HG02610 (cell line): ENCODE results near the gene TNRC6B.
"Not testable (repeated sequence)": the region's sequence is repeated elsewhere in the genome, so short reads cannot be mapped to it uniquely, and the experiment has no call there.

ENCODE experiments used
- ATAC-seq: cut with Tn5 transposase; IDR thresholded peaks from one replicate; pipeline ENCODE4 v1.9.1; 2021; ENCODE audit warnings: mild to moderate bottlenecking, moderate library complexity; ENCODE audit not compliant: unreplicated experiment

TNRC6B gene

GRCh38 chr22:40348025-40348658 lies 170.4 kb downstream of the TNRC6B start:
- no peak for ATAC-seq

- ATAC-seq = no peak
Observed at GRCh38 chr22:40352763-40353162, 175.0 kb downstream of the TNRC6B start.

- no peak for ATAC-seq
Observed at GRCh38 chr22:40361100-40361499, 183.4 kb downstream of the TNRC6B start.

GRCh38 chr22:40363059-40363458 lies 185.3 kb downstream of the TNRC6B start:
- no peak for ATAC-seq

GRCh38 chr22:40364431-40364830 lies 186.7 kb downstream of the TNRC6B start:
- no peak for ATAC-seq

GRCh38 chr22:40366068-40366467 lies 188.3 kb downstream of the TNRC6B start:
- ATAC-seq = no peak

GRCh38 chr22:40367342-40367741 lies 189.6 kb downstream of the TNRC6B start:
- no peak for ATAC-seq

GRCh38 chr22:40368016-40368415 lies 190.3 kb downstream of the TNRC6B start:
- ATAC-seq = no peak

GRCh38 chr22:40368836-40369235 lies 191.1 kb downstream of the TNRC6B start:
- ATAC-seq = no peak

GRCh38 chr22:40374567-40374966 lies 196.8 kb downstream of the TNRC6B start:
- ATAC-seq = no peak

- no peak for ATAC-seq
Observed at GRCh38 chr22:40376149-40376548, 198.4 kb downstream of the TNRC6B start.

GRCh38 chr22:40377931-40378330 lies 200.2 kb downstream of the TNRC6B start:
- ATAC-seq = no peak

GRCh38 chr22:40378448-40378847 lies 200.7 kb downstream of the TNRC6B start:
- not testable (repeated sequence) for ATAC-seq

- no peak for ATAC-seq
Observed at GRCh38 chr22:40381461-40381860, 203.7 kb downstream of the TNRC6B start.

- no peak for ATAC-seq
Observed at GRCh38 chr22:40383905-40384304, 206.2 kb downstream of the TNRC6B start.

GRCh38 chr22:40385036-40385782 lies 207.5 kb downstream of the TNRC6B start:
- ATAC-seq = no peak
